Hematopoietic multipotent progenitor cell treated with erythropoietin and hydrocortisone succinate and interleukin-3 and kit ligand, for 15 days (in vitro differentiated cells): ENCODE measurements around the gene OAF.
A peak's percentile ranks its signal among the peaks of the same experiment; 100 is the strongest.

Experiments used
- DNase-seq: peaks from one replicate; pipeline ENCODE4 v3.0.0-alpha.2; 2015; ENCODE audit warnings: low spot score

Gene OAF

GRCh38 chr11:120223793-120224192 is 13.0 kb downstream of the OAF start:
- DNase-seq, result no peak

GRCh38 chr11:120224361-120224760 is 13.5 kb downstream of the OAF start:
- DNase-seq, result no peak

GRCh38 chr11:120224972-120225909 is 14.4 kb downstream of the OAF start:
- DNase-seq, result no peak

- DNase-seq, result no peak
Observed at GRCh38 chr11:120226242-120226641, 15.4 kb downstream of the OAF start.

DNA sequence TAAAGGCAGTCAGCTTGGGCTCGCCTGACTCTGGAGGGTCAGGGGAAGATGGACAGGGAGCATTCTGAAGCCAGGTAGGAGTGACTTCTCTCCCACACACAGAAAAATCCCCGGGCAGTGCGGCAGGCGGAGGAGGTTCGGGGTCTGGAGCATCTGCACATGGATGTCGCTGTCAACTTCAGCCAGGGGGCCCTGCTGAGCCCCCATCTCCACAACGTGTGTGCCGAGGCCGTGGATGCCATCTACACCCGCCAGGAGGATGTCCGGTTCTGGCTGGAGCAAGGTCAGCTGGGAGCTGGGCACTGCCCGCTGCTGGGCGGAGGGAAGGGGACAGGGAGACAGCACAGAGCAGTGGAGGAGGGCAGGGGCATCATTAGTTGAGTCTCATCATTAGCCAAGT is 15.9 kb downstream of the OAF start:
- no peak for DNase-seq

DNA sequence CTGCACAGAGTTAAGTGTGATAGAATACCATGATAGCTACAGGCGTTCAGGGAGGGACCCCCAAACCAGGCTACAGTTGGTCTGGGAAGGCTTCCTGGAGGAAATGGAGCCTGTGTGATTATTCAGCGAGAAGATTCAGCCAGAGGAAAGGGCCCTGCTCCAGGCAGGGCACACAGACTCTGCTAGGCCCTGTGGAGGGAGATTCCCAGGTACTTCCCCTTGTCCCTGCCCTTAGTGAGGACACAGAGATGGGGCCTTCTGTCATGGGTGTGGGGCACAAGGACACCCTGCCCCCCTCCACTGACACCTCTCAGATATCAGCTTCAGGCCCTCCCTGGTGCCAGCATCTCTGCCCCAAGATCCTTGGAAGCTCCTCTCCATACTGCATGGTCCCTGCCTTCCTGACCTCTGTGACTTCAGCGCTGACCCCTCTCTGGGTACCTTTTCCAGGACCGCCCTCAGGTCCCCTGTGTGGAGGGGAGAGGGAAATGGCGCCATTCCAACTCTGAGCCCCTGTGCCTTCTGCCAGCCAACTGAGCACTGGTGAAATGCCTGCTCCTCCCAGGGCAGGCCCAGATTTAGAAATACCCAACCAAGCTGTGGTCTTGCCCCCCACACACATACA is 16.5 kb downstream of the OAF start:
- DNase-seq, result no peak

- DNase-seq, result no peak
Observed at GRCh38 chr11:120228794-120229384, 18.1 kb downstream of the OAF start.

DNA sequence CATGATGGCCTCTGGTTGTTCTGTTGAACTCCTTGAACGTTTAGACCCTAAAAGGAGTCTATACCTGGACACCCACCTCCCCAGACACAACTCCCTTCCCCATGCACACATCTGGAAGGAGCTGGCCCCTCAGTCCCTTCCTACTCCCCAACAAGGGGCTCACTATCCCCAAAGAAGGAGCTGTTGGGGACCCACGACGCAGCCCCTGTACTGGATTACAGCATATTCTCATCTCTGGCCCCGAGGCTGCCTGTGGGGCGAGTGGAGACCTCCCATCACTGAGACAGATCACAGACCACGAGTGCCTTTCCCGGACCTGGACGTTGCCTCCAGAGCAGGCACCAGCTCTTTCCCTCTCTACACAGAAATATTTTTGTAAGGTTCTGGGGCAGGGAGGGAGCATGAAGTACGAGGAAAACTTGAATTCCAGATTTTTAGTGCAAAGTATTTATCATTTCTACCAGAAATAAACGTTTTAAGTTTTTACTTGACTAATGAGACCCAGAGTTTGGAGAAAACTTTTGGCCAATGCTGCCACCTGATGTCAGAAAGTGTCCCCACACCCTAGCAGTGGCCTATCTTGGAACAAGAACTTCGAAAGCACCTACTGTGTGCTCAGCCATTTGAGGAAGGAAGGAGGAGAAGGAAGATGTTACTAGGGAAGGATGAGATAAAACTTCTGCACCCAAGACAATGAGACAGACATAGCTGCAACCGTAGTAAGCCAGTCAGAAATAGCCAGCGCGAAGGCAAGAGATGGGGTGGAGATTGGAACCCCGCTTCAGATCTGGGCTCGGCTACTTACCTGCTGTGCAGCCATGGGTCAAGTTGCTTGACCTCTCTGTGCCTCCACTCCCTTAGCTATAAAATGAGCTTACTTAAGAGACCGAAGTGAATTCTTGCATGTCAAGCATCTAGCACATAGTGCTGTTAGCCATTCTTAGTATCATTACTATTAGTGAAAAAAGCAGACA is 18.9 kb downstream of the OAF start:
- no peak for DNase-seq

DNA sequence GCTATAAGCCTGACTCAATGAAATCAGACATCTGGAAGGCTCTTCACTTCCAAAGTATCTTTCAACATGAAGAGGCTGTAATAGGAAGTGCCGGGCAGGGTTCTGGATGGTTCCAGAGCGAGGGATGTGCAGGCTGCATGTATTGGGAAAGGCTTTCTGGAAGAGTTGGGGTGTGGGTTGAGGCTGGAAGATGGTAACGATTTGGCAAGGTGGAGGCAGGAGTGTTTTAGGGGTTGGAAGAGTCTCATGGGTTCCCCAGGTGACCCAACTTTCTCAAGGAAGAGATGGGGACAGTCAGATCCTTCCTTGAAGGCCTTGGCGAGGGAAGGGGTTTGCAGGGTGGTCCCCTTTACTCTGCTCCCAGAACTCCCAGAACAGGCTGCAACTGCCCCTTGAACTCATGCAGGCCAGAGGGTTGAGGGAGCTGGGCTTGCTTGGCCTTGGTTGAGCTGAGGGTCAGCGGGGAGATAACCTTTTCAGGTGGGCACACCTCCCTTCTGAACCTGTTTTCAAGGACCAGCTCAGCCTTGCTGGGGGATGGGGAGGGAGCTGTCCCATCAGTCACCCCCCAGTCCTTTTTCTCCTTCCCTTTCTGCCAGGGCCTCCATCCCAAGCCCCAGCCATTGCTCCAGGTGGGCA is 19.7 kb downstream of the OAF start:
- no peak for DNase-seq

GRCh38 chr11:120231963-120232362 is 21.1 kb downstream of the OAF start:
- no peak for DNase-seq

GRCh38 chr11:120233207-120233803 is 22.5 kb downstream of the OAF start:
- DNase-seq, result no peak

DNA sequence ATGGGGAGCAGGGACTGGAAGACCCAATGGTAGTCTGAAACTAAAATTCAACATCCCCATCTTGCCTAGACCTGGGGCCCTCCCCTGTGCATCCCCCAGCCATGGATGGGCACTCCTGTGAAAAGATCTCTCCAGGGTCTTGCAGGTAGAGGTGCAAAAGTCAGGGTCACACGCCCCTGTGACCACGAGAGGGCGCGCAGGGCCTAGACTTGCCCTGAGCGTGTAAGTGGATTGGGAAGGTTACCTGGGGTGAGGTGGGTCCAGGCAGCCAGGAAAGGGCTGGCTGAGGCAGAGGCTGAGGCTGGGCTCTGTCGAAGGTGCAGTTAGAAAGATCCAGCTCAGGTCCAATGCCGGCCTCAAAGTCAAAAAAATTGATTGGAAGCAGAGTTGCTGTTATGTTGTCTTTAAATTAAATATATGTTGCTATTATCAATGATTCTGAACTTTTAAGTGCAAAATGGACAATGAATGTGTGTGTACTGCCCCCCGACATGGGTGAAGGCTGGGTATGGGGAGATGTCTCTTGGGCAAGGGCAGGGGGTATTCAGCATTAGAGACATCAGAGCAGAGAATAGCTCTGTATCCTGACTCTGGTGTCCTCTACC is 24.3 kb downstream of the OAF start:
- DNase-seq, result peak; percentile 22

DNA sequence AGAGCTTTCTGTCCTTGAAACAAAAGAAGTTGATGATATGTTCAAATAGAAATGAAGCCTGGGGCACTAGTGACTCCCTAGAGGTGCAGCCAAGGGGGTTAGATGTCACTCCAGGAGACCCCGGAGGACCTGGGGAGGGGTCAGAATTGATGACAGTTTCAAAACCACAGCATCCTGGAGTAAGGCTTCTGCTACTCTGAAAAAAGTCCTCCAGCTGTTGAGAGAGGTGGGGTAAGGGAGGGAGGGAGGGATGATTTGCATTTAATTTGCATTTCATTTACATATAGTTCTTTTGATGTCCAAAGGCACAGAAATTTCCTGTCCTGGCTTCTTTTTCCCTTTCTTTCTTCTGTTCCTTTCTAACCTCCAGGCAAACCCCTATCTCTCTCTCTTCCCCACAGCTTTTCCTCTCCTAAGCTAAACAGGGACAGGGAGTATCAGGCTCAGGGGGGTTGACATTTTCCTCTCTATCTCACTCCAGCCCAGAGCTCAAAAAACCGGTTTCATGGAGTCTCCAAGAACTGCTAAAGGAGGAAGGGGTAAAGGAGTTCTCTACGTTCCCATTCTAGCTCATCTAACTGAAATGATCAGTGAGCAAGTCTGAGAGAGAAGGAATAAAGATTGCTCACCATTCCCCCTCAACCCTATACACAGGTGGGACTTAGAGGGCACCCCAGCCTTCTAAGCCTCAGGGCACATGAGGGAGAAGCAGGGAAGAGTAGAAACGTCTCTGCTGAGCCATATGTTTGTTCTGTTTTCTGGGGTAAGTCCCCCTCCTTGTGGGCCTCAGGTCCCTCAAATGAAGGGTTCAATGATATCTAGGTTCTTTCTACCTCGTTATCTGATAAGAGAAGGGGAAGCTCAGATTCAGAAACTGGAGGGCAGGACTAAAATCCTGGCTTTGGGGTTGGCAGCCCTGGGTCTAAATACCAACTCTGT is 25.6 kb downstream of the OAF start:
- no peak for DNase-seq

DNA sequence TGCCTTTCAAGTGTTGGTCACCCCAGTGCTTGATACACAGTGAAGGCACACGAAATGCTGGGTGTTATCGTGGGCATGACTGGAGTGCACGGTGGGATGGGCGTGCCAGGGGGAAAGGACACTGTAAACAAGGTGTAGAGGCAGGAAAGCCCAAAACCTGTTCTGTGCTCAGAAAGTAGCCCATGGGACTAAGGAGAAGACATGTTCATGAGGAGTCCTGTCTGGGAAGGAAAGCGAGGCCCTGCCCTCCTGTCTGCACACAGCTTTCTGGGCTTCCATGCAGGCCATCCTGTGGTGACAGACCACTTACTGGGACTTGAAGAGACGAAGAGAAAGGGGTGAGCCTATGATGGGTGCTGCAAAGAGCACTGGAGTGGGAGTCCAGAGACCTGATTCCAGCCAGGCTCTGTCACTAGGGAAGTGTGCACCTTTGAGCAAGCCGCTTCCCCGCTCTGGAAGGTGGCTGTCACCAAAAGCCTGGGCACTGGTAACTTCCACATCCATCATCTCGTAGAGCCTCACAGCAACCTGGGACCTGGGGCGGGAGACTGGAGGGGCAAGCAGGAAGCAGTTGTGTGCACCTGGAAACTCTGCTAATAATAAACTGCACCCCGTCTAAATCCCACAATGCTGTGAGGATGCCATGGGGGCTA is 28.3 kb downstream of the OAF start:
- DNase-seq, result no peak

DNA sequence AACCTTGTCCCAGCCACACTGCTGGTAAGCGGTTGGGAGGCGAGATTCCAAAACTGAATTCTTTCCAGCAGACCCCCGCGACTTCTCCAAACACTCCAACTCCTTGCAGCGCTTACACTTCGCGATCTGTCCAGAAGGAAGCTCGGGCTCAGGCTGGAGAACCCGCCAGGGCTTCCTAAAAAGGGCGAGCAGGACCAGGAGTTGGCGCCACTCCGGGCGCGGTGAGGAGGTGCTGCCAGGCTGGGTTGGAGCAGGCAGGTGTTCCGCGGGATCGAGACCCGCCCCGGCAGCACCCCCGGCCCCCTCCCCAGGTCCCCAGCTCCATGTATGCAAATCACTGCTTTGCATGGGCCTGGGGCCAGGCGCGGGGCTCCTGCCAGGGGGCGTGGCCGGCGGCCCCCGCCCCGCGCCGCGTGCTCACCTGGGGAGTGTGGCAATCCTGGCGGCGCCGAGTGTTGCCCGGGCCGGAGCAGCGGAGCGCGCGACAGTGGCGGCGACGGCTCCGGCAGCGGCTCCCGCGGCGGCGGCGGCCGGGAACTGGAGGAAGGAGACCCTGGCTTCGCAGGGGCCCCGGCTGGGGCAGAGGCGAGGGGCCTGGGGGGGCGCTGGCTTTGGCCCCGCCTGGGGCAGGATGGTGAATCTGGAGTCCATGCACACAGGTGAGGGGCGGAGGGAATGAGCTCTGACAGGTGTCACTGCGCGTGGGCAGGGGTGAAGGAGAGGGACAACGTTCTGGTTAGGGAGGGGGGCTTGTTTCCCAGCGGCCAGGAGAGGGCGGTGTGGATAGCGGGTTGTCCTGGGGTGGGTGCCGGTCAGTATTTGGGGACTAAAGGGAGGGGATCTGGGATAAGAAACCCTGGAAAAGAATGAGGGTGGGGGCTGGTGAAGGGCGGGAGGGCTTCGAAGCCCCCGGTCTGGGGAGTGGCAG is 29.1 kb downstream of the OAF start, which contains the start of gene POU2F3:
Gene POU2F3 (plus strand): TSS at position 428 of the 928 bp plus-strand sequence. CDS start 204 bp downstream, at position 632.
- no peak for DNase-seq

DNA sequence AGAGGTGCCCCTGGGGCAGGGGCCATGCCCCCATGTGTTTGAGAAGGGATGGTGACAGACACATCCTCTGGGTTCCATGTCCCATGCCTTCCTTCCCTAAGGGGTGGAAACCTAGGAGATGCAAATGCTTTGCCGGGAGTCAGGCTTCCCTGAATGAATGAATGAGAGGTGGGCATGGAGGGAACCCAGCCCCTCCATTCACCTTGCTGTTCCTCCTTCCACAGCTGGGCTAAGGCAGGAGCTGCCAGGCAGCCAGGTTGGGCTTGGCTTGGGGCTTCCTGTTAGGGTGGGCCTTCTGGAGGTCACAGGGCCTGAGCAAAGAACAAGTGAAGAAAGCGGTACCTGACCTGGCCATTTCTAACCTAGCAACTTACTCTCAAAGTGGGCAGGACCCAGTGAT is 30.0 kb downstream of the OAF start:
- DNase-seq, result no peak

- no peak for DNase-seq
Observed at GRCh38 chr11:120241277-120241676, 30.4 kb downstream of the OAF start.

GRCh38 chr11:120243221-120243620 is 32.4 kb downstream of the OAF start:
- no peak for DNase-seq
